B cell (primary cell): ENCODE data around the gene CXXC4. TPM values are rescaled to one million over a fixed set of nuclear protein-coding genes. Genes with fewer than 3 reads are reported as not detected.

ENCODE experiments used
- ATAC-seq: fragments of 200-7000 bp; cut with Tn5 transposase; one replicate; pipeline ENCODE4 v1.10.0; 2021; ENCODE audit warnings: low read depth, mild to moderate bottlenecking, moderate number of reproducible peaks, moderate library complexity
- CTCF ChIA-PET: fragments of 350-600 bp; sonication (Branson Sonifier 250); formaldehyde crosslinking; loops from one replicate; lab custom pipeline; 2021; ENCODE audit warnings: antibody characterized with exemption, inconsistent platforms; lab: Charles Lee
- POLR2A ChIA-PET: fragments of 350-600 bp; sonication (Branson Sonifier 250); formaldehyde crosslinking; loops from one replicate; lab custom pipeline; 2021; ENCODE audit warnings: antibody characterized with exemption; lab: Charles Lee
- DNase-seq: peaks from one replicate; pipeline ENCODE4 v3.0.0; 2013
- H2AFZ ChIP-seq: 2 replicates; pipeline ENCODE4 v1.6.1; 2012; ENCODE audit warnings: mild to moderate bottlenecking, low read depth, low read length; ENCODE audit not compliant: insufficient read depth, poor library complexity, severe bottlenecking
- H3K27ac ChIP-seq, 2 donors: 1 replicate in 1 of 2; 2 replicates in 1 of 2; pipeline ENCODE4 v1.5.1; 2012 to 2013; ENCODE audit warnings: low read length in 2 of 2, mild to moderate bottlenecking in 2 of 2, moderate library complexity in 1 of 2
- H3K27me3 ChIP-seq, 4 experiments: fragments of 200-600 bp in 1 of 4; sonication (generic) in 1 of 4; replicated peaks in 1 of 4; 1 replicate in 2 of 4; 2 replicates in 2 of 4; pipeline versions ENCODE4 v1.6.1 to v1.7.0; 2013 to 2016; ENCODE audit warnings: low read length in 3 of 4, mild to moderate bottlenecking in 2 of 4, mixed read lengths in 1 of 4, moderate library complexity in 1 of 4; ENCODE audit not compliant: insufficient read depth in 4 of 4, control insufficient read depth in 3 of 4; ENCODE audit errors: control extremely low read depth in 1 of 4
- H3K36me3 ChIP-seq, 2 experiments: replicated peaks in 1 of 2; 1 replicate in 1 of 2; 2 replicates in 1 of 2; pipeline versions ENCODE4 v1.6.1 to v1.7.1; 2013; ENCODE audit warnings: low read length in 1 of 2; ENCODE audit not compliant: insufficient read depth in 2 of 2, control insufficient read depth in 1 of 2; ENCODE audit errors: control extremely low read depth in 1 of 2, extremely low read depth in 1 of 2
- H3K4me1 ChIP-seq, 2 donors: fragments of 200-600 bp in 1 of 2; sonication (generic) in 1 of 2; 1 replicate in 1 of 2; 2 replicates in 1 of 2; pipeline versions ENCODE4 v1.5.1 to v1.6.1; 2013 to 2017; ENCODE audit warnings: low read length in 2 of 2; ENCODE audit not compliant: control insufficient read depth in 2 of 2, insufficient read depth in 2 of 2
- H3K4me2 ChIP-seq: replicated peaks from 2 replicates; pipeline ENCODE3; 2012; ENCODE audit warnings: mild to moderate bottlenecking, low read depth, low read length; ENCODE audit not compliant: poor library complexity, severe bottlenecking
- H3K4me3 ChIP-seq, 5 experiments: fragments of 200-600 bp in 1 of 5; sonication (generic) in 1 of 5; 1 replicate in 3 of 5; 2 replicates in 2 of 5; pipeline versions ENCODE4 v1.5.1 to v1.7.0; 2011 to 2016; ENCODE audit warnings: low read length in 4 of 5, mild to moderate bottlenecking in 4 of 5, low read depth in 2 of 5, control low read depth in 1 of 5, moderate library complexity in 1 of 5; ENCODE audit not compliant: insufficient read depth in 1 of 5; ENCODE audit errors: control extremely low read depth in 1 of 5, extremely low read depth in 1 of 5
- H3K79me2 ChIP-seq: fragments of 200-600 bp; sonication (generic); one replicate; pipeline ENCODE4 v1.6.0; 2016; ENCODE audit warnings: low read length; ENCODE audit not compliant: control insufficient read depth, insufficient read depth
- H3K9ac ChIP-seq: fragments of 200-600 bp; sonication (generic); 2 replicates; pipeline ENCODE4 v1.6.1; 2017; ENCODE audit warnings: mild to moderate bottlenecking, low read length, moderate library complexity
- H3K9me3 ChIP-seq, 3 donors: one replicate each; pipeline versions ENCODE4 v1.6.1 to v1.7.1; 2013; ENCODE audit warnings: low read length in 2 of 3; ENCODE audit not compliant: control insufficient read depth in 2 of 3, insufficient read depth in 1 of 3; ENCODE audit errors: control extremely low read depth in 1 of 3
- H4K20me1 ChIP-seq: 2 replicates; pipeline ENCODE4 v1.6.0; 2012; ENCODE audit warnings: mild to moderate bottlenecking, low read length; ENCODE audit not compliant: insufficient read depth, control insufficient read depth, poor library complexity, severe bottlenecking
- H3K27ac Mint-ChIP-seq: one replicate; pipeline ENCODE4 v1.8.0; 2021; ENCODE audit warnings: mixed read lengths
- H3K27me3 Mint-ChIP-seq: one replicate; pipeline ENCODE4 v1.8.0; 2021; ENCODE audit warnings: mixed read lengths
- H3K4me1 Mint-ChIP-seq: one replicate; pipeline ENCODE4 v1.8.0; 2021; ENCODE audit warnings: mixed read lengths
- H3K4me3 Mint-ChIP-seq: one replicate; pipeline ENCODE4 v1.8.0; 2021; ENCODE audit warnings: mixed read lengths
- H3K9me3 Mint-ChIP-seq: one replicate; pipeline ENCODE4 v1.8.0; 2022; ENCODE audit warnings: mixed read lengths; ENCODE audit not compliant: insufficient read depth
- EZH2 ChIP-seq: IDR thresholded peaks from 2 replicates; pipeline ENCODE4 v1.6.1; 2012; ENCODE audit warnings: borderline replicate concordance, low read depth, mild to moderate bottlenecking, moderate library complexity, low read length; ENCODE audit not compliant: insufficient read depth, poor library complexity, severe bottlenecking
- WGBS: methylation state at CpG from one replicate; pipeline ENCODE4 v1.1.5; 2013; ENCODE audit warnings: missing lambda C conversion rate; ENCODE audit not compliant: insufficient coverage; 5-methylcytosine and 5-hydroxymethylcytosine counted together
- intact Hi-C: fragments of 100-400 bp; cut with micrococcal nuclease; formaldehyde crosslinking; loops from one replicate; pipeline ENCODE4 v1.10.0; 2022
- polyA plus RNA-seq: library from polyadenylated mRNA; depleted of rRNA; stranded (reverse); fragments of >200 nt; gene quantifications from 2 replicates; pipeline ENCODE4 v1.2.3, GENCODE V29; 2012
- total RNA-seq, 2 donors: library from RNA; stranded (reverse); fragments of 120-200 nt in 1 of 2; gene quantifications; 1 replicate in 1 of 2; 2 replicates in 1 of 2; pipeline versions ENCODE4 v1.2.3 to v1.2.4, GENCODE V29; 2013 to 2022
- TF ChIP-seq, protein P1 (sequence below): fragments of 200-600 bp; IDR thresholded peaks from one replicate; pipeline ENCODE4 v1.8.0; 2022; ENCODE audit warnings: antibody characterized with exemption, mild to moderate bottlenecking

Gene CXXC4
- total and polyA plus RNA-seq, 2 donors (not counting 1 experiment from before 2014, with no cell fraction given): not detected

- Histone ChIP-seq H2AFZ (no peak overlapping the region), H3K4me1 (no peaks in the 10 kb centered on the region), H3K27me3 (no peaks in the 10 kb centered on the region), H3K36me3 (no peaks in the 10 kb centered on the region), H3K27ac (no peak overlapping the region), H3K4me2 (no peak overlapping the region), H3K79me2 (no peaks in the 10 kb centered on the region), H3K4me3 (no peak overlapping the region), H4K20me1 (no peaks in the 10 kb centered on the region), H3K9me3 (no peaks in the 10 kb centered on the region), H3K9ac (no peak overlapping the region)
- H3K9me3 Mint-ChIP-seq: no peaks in the 10 kb centered on the region
- no peak overlapping the region for H3K27ac Mint-ChIP-seq
- peaks cover 7% of the 10 kb centered on the region for H3K27me3 Mint-ChIP-seq
- CTCF ChIA-PET: no interaction called here
- DNase-seq (no peak), ATAC-seq (no peak)
- WGBS: 46% methylated on average over 1 of the region's 1 CpG
- POLR2A ChIA-PET: no interaction called here
- H3K4me3 Mint-ChIP-seq: no peak overlapping the region
- H3K4me1 Mint-ChIP-seq: no peaks in the 10 kb centered on the region
- no peak for TF ChIP-seq EZH2
- TF ChIP-seq, protein P1, sequence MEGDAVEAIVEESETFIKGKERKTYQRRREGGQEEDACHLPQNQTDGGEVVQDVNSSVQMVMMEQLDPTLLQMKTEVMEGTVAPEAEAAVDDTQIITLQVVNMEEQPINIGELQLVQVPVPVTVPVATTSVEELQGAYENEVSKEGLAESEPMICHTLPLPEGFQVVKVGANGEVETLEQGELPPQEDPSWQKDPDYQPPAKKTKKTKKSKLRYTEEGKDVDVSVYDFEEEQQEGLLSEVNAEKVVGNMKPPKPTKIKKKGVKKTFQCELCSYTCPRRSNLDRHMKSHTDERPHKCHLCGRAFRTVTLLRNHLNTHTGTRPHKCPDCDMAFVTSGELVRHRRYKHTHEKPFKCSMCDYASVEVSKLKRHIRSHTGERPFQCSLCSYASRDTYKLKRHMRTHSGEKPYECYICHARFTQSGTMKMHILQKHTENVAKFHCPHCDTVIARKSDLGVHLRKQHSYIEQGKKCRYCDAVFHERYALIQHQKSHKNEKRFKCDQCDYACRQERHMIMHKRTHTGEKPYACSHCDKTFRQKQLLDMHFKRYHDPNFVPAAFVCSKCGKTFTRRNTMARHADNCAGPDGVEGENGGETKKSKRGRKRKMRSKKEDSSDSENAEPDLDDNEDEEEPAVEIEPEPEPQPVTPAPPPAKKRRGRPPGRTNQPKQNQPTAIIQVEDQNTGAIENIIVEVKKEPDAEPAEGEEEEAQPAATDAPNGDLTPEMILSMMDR: no peak
- intact Hi-C loops: no loop called here
Measured at GRCh38 chr4:104507112-104507511, 12.4 kb upstream of the CXXC4 start.

DNA sequence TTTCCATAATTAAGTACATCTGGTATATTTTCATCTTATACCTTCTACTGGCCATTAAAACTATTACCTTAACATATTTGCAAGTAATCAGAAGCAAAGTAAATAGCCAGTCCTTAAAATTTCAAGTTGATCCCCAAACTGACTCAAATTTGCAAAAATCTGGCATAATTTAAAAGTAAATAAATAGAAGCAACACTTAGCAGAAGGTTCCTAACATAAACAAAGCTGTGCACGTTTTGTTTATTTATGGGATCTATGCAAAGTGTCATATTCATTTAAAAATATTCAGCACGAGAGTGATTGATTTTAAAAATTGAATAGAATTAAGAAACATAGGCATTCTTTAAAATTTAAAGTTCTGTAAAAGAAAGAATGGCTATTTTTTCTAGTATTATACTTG is 9.8 kb upstream of the CXXC4 start:
- intact Hi-C loops: no loop called here
- H3K27ac Mint-ChIP-seq: no peak overlapping the region
- no peak for ATAC-seq
- H3K9me3 Mint-ChIP-seq: no peaks in the 10 kb centered on the region
- no CpG with 5 or more reads among the region's 2 CpGs for WGBS
- no peak overlapping the region for H2AFZ ChIP-seq
- H3K79me2 ChIP-seq: no peaks in the 10 kb centered on the region
- TF ChIP-seq, protein P1: no peak
- no peak for TF ChIP-seq EZH2
- no peaks in the 10 kb centered on the region for H3K4me1 ChIP-seq
- H3K4me1 Mint-ChIP-seq: no peaks in the 10 kb centered on the region
- CTCF ChIA-PET: no interaction called here
- H3K27me3 Mint-ChIP-seq: peaks cover 16% of the 10 kb centered on the region
- H3K4me3 Mint-ChIP-seq: no peak overlapping the region
- no peaks in the 10 kb centered on the region for H3K27me3 ChIP-seq
- H3K36me3 ChIP-seq: no peaks in the 10 kb centered on the region
- no peak overlapping the region for H3K4me3 ChIP-seq
- DNase-seq: no peak
- H3K27ac ChIP-seq: no peak overlapping the region
- H3K4me2 ChIP-seq: no peak overlapping the region
- no peaks in the 10 kb centered on the region for H4K20me1 ChIP-seq
- POLR2A ChIA-PET: no interaction called here
- no peaks in the 10 kb centered on the region for H3K9me3 ChIP-seq
- H3K9ac ChIP-seq: no peak overlapping the region
